ENCODE results near the gene EVI2B. TPM values are rescaled to one million over a fixed set of nuclear protein-coding genes. Genes with fewer than 3 reads are reported as not detected.
"Not testable (repeated sequence)": the region's sequence is repeated elsewhere in the genome, so short reads cannot be mapped to it uniquely, and the experiment has no call there.

EVI2B gene
- total RNA-seq, 4 donors from 2014 or later, result 13.5 to 36.9 (median 29.6) TPM

DNA sequence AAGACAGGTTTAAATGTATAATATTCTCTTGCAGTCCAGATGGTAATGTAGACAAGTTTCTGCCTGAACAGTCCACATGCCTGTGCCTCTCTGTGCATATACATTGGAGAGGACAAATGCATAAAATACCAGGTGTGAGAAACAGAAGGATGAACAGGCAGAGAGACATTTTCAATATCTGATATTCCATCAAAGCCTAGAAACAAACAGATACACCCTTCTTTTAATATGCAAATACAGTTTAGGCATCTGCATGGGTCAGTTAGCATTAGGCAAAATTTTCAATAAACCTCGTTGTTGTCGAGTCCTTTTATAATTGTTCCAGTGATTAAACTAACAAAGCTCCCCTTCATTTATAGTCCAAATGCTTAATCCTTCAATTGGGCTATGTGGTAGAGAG is 17.7 kb downstream of the EVI2B start:
- no peak for ATAC-seq (ENCODE audit: low FRiP score)
- no peak for TF ChIP-seq CTCF (IDR thresholded peaks at IDR 0.05)
- DNase-seq (ENCODE audit: low spot score), result no peak

GRCh38 chr17:31295489-31295871 is 18.4 kb downstream of the EVI2B start:
- DNase-seq (ENCODE audit: low spot score), result no peak
- ATAC-seq (ENCODE audit: low FRiP score), result no peak
- TF ChIP-seq CTCF (IDR thresholded peaks at IDR 0.05), result no peak

- ATAC-seq (ENCODE audit: low FRiP score) (no peak), DNase-seq (ENCODE audit: low spot score) (no peak)
- TF ChIP-seq CTCF (IDR thresholded peaks at IDR 0.05), result no peak
These were observed 18.9 kb downstream of the EVI2B start for GRCh38 chr17:31294820-31295488.

GRCh38 chr17:31294231-31294630 is 19.6 kb downstream of the EVI2B start:
- DNase-seq (ENCODE audit: low spot score), result no peak
- ATAC-seq (ENCODE audit: low FRiP score), result no peak
- TF ChIP-seq CTCF (IDR thresholded peaks at IDR 0.05), result no peak

DNA sequence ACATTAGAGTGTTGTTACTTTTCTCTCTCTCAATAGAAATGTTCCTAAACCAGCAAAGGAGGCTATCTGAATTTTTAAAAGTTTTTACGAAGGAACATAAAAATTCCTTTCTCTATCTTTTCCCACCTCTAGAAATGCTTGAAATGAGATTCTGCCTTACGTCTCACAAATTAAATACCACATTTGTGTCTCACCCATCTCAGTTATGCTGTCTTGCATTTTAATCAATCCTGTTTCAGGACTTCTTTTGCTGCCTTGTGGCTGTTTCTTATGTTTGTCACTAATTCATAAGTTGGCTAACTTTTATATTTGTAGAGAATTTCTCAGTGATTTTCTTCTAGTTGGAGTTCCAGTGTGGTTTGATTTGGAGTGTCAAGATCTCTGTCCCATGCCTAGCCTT is 20.3 kb downstream of the EVI2B start:
- ATAC-seq (ENCODE audit: low FRiP score), result no peak
- DNase-seq (ENCODE audit: low spot score), result no peak
- TF ChIP-seq CTCF (IDR thresholded peaks at IDR 0.05), result no peak

GRCh38 chr17:31291820-31292219 is 22.0 kb downstream of the EVI2B start:
- no peak for ATAC-seq (ENCODE audit: low FRiP score)
- no peak for TF ChIP-seq CTCF (IDR thresholded peaks at IDR 0.05)
- DNase-seq (ENCODE audit: low spot score), result no peak

- no peak for TF ChIP-seq CTCF (IDR thresholded peaks at IDR 0.05)
- ATAC-seq (ENCODE audit: low FRiP score) (no peak), DNase-seq (ENCODE audit: low spot score) (no peak)
These were observed 24.1 kb downstream of the EVI2B start for GRCh38 chr17:31289790-31290189.

GRCh38 chr17:31287932-31288331 is 25.9 kb downstream of the EVI2B start:
- DNase-seq (ENCODE audit: low spot score); ATAC-seq (ENCODE audit: low FRiP score): not testable (repeated sequence)
